NCI-H2081 (cell line): Measurements from ENCODE around the gene NFYC.

ENCODE experiments used
- DNase-seq, 2 experiments: peaks; one replicate each; lab custom pipeline; 2025; lab: John Stamatoyannopoulos, UW

NFYC gene

GRCh38 chr1:40760984-40761383, 69.5 kb downstream of the NFYC start:
- no peak for DNase-seq

GRCh38 chr1:40762144-40762923, 70.8 kb downstream of the NFYC start:
- DNase-seq: no peak

GRCh38 chr1:40763742-40764532, 72.4 kb downstream of the NFYC start:
- no peak for DNase-seq

- no peak for DNase-seq
Observed at GRCh38 chr1:40764981-40765380, 73.5 kb downstream of the NFYC start.

GRCh38 chr1:40766017-40766416, 74.5 kb downstream of the NFYC start:
- DNase-seq: no peak

GRCh38 chr1:40766560-40766959, 75.1 kb downstream of the NFYC start:
- DNase-seq: no peak

- no peak for DNase-seq
Observed at GRCh38 chr1:40768146-40768990, 76.9 kb downstream of the NFYC start.

- no peak for DNase-seq
Observed at GRCh38 chr1:40769815-40770214, 78.3 kb downstream of the NFYC start.

- DNase-seq: no peak
Observed at GRCh38 chr1:40770296-40771070, 79.0 kb downstream of the NFYC start.

GRCh38 chr1:40772146-40772955, 80.8 kb downstream of the NFYC start:
- DNase-seq: peak in 1 of 2 experiments; percentile 49

GRCh38 chr1:40773748-40774265, 82.3 kb downstream of the NFYC start:
- DNase-seq: peak; percentile 39 to 75

GRCh38 chr1:40774266-40774998, 82.9 kb downstream of the NFYC start:
- DNase-seq: peak; percentile 27 to 55

- DNase-seq: no peak
Observed at GRCh38 chr1:40776236-40777072, 85.0 kb downstream of the NFYC start.

- DNase-seq: no peak
Observed at GRCh38 chr1:40777224-40777970, 85.9 kb downstream of the NFYC start.

- no peak for DNase-seq
Observed at GRCh38 chr1:40780678-40781607, 89.4 kb downstream of the NFYC start.

GRCh38 chr1:40781608-40781971, 90.1 kb downstream of the NFYC start:
- no peak for DNase-seq

- no peak for DNase-seq
Observed at GRCh38 chr1:40782371-40782956, 91.0 kb downstream of the NFYC start.
